ENCODE measurements around the gene SNRPE.
"Not testable (repeated sequence)": the region's sequence is repeated elsewhere in the genome, so short reads cannot be mapped to it uniquely, and the experiment has no call there.

SNRPE gene

DNA sequence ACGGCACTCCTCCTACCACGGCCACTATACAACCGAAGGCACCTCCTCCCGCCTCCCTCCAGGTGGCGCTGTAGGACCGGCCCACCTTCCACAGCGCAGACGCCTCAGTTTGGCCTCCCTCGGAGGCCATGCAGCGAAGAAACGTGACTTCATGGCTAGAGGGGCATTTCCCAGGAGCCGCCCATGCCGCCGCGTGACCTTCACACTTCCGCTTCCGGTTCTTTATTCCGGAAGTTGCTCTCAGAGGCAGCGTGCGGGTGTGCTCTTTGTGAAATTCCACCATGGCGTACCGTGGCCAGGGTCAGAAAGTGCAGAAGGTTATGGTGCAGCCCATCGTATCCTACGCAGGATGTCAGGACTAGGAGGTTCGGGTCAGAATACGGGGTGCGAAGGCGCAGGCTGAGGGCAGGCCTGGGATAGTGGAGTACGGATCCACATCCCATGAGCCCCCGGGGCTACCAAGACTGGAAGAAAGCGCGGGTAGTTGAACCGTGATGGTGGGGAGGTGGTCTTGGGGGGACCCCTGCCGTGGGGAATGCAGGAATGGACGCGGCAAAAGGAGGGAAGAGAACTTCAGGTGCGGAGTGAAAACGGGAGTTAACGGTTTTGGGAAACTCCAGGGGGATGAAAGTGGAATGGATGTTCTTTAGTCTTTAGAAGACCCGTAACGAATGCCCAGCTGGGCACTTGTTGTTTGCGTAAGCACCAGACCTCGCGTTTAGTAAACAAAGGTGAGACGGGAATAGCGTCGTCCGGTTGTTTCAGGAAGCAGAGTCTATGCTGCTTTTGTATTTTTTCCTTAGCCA, at the start of gene SNRPE:
TSS of gene SNRPE (plus strand) at position 221 of the 806 bp plus-strand sequence. CDS start at position 282, 61 bp downstream.
- H3K4me3 ChIP-seq (ENCODE audit: low read depth, low read length) = peak within 1 kb of the TSS; percentile 99
- H3K36me3 ChIP-seq (ENCODE audit: control insufficient read depth, insufficient read depth, low read length) = peaks cover 15% of the 10 kb centered on the region
- H3K27me3 ChIP-seq (ENCODE audit: control insufficient read depth, insufficient read depth, low read length) = no peaks in the 10 kb centered on the region
- H3K9me3 ChIP-seq (ENCODE audit: control insufficient read depth, insufficient read depth, low read length) = no peaks in the 10 kb centered on the region
- peaks cover 4% of the 10 kb centered on the region for H3K4me1 ChIP-seq (ENCODE audit: control insufficient read depth, insufficient read depth, low read length)
- H3K9ac ChIP-seq (ENCODE audit: low read depth, low read length) = peak within 1 kb of the TSS; percentile 98

DNA sequence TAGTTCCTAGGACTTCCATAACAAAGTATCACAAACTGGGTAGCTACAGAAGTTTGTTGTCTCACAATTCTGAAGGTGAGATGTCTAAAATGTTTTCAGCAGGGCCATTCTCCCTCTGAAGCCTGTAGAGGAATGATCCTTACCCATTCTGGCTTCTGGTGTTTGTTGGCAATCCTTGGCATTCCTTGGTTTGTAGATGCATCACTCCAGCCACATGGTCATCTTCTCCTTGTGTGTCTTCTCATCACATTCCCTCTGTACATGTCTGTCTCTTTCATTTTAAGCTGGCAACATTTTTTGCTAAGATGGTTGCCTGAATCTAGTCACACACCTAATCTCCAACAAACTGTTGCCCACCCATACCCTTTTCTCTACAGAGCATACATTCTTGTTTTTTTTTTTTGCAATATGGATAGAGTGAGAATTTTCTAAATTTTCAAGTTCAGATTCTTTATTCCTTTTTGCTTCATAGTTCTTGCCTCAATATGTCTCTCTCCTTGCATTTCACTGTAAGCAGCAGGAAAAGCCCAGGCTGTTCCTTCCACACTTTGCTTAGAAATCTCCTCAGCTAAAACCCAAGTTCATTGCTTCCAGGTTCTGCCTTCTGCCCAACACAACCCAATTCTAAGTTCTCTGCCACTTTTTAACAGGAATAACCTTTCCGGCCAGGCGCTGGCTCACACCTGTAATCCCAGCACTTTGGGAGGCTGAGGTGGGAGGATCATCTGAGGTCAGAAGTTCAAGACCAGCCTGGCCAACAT, 47.6 kb upstream of the SNRPE start:
- no peak overlapping the region for H3K4me3 ChIP-seq (ENCODE audit: low read depth, low read length)
- H3K9me3 ChIP-seq (ENCODE audit: control insufficient read depth, insufficient read depth, low read length) = no peaks in the 10 kb centered on the region
- H3K9ac ChIP-seq (ENCODE audit: low read depth, low read length) = no peak overlapping the region
- H3K27me3 ChIP-seq (ENCODE audit: control insufficient read depth, insufficient read depth, low read length) = no peaks in the 10 kb centered on the region
- no peaks in the 10 kb centered on the region for H3K4me1 ChIP-seq (ENCODE audit: control insufficient read depth, insufficient read depth, low read length)
- H3K36me3 ChIP-seq (ENCODE audit: control insufficient read depth, insufficient read depth, low read length) = no peaks in the 10 kb centered on the region

DNA sequence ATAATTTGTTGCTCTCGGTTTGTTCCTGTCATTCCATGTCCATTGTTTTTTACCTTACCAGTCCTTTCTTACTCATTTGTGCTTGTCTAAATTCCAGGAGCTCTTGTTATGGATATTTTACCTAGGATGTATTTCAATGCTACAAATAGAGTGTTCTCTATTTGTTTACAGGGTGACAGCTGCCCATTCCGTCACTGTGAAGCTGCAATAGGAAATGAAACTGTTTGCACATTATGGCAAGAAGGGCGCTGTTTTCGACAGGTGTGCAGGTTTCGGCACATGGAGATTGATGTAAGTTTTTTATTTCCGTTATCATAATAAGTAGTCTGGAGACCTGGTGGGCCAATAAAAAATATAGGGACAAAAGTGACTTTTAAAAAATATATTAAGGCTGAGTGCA, 43.0 kb upstream of the SNRPE start:
- Histone ChIP-seq H3K4me1 (ENCODE audit: control insufficient read depth, insufficient read depth, low read length) (no peaks in the 10 kb centered on the region), H3K4me3 (ENCODE audit: low read depth, low read length) (no peak overlapping the region), H3K9me3 (ENCODE audit: control insufficient read depth, insufficient read depth, low read length) (no peaks in the 10 kb centered on the region), H3K9ac (ENCODE audit: low read depth, low read length) (no peak overlapping the region), H3K36me3 (ENCODE audit: control insufficient read depth, insufficient read depth, low read length) (peaks cover 21% of the 10 kb centered on the region), H3K27me3 (ENCODE audit: control insufficient read depth, insufficient read depth, low read length) (no peaks in the 10 kb centered on the region)

DNA sequence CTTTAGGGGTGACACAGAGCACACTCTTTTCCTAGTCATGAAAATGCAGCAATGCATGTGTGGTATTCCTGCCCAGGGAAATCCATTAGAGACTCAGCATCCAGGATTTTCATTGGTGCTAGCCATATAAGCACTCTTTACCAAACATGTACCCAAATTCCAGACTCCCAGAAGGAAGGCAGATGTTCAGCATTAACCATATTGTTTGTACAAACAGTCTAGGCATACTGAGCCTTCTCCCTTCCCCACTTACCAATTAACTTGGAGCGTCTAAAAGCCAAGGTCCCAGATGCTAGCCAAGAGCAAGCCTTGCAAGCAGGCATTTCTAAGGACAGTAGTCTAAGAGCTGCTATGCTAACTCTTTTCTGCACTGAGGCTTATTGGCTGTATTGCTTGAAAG, 38.1 kb upstream of the SNRPE start:
- Histone ChIP-seq H3K4me3 (ENCODE audit: low read depth, low read length) (no peak overlapping the region), H3K4me1 (ENCODE audit: control insufficient read depth, insufficient read depth, low read length) (no peaks in the 10 kb centered on the region), H3K36me3 (ENCODE audit: control insufficient read depth, insufficient read depth, low read length) (peaks cover 24% of the 10 kb centered on the region), H3K9me3 (ENCODE audit: control insufficient read depth, insufficient read depth, low read length) (no peaks in the 10 kb centered on the region), H3K9ac (ENCODE audit: low read depth, low read length) (no peak overlapping the region), H3K27me3 (ENCODE audit: control insufficient read depth, insufficient read depth, low read length) (no peaks in the 10 kb centered on the region)

DNA sequence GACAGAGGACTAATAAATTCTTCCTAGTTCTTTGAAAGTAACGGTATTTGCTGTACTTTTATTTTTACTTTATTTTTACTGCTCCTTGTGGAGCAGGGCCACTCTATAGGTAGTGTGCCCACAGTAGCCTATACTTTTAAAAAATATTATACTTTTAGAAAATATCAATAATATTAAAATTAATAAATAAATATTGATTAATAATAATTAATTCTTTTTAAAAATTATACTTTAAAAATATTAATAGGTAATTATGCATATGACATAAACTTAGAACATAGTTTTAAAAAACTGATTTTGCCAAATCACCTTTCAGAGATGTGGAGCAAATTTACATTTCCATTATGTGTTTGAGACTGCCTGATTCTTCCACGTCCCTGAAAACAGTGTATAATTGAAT, 35.2 kb upstream of the SNRPE start:
- H3K9me3 ChIP-seq (ENCODE audit: control insufficient read depth, insufficient read depth, low read length) = no peaks in the 10 kb centered on the region
- no peaks in the 10 kb centered on the region for H3K27me3 ChIP-seq (ENCODE audit: control insufficient read depth, insufficient read depth, low read length)
- no peak overlapping the region for H3K4me3 ChIP-seq (ENCODE audit: low read depth, low read length)
- H3K9ac ChIP-seq (ENCODE audit: low read depth, low read length) = no peak overlapping the region
- peaks cover 30% of the 10 kb centered on the region for H3K36me3 ChIP-seq (ENCODE audit: control insufficient read depth, insufficient read depth, low read length)
- H3K4me1 ChIP-seq (ENCODE audit: control insufficient read depth, insufficient read depth, low read length) = no peaks in the 10 kb centered on the region

DNA sequence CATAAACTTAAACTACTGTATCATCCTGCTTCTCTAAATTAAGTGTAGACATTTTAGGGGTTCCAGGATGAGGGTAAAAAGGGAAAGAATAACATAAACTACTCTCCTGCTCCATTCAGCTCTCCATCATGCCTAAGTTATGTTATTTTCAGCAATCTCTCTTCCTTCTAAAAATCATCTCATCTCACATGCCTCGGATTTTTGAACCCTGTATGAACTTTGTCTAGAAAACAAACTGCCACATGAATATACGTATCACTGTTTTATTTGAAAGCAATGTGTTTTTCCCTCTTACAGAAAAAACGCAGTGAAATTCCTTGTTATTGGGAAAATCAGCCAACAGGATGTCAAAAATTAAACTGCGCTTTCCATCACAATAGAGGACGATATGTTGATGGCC, 33.4 kb upstream of the SNRPE start:
- H3K9ac ChIP-seq (ENCODE audit: low read depth, low read length) = no peak overlapping the region
- peaks cover 31% of the 10 kb centered on the region for H3K36me3 ChIP-seq (ENCODE audit: control insufficient read depth, insufficient read depth, low read length)
- no peak overlapping the region for H3K4me3 ChIP-seq (ENCODE audit: low read depth, low read length)
- no peaks in the 10 kb centered on the region for H3K9me3 ChIP-seq (ENCODE audit: control insufficient read depth, insufficient read depth, low read length)
- no peaks in the 10 kb centered on the region for H3K4me1 ChIP-seq (ENCODE audit: control insufficient read depth, insufficient read depth, low read length)
- H3K27me3 ChIP-seq (ENCODE audit: control insufficient read depth, insufficient read depth, low read length) = no peaks in the 10 kb centered on the region

DNA sequence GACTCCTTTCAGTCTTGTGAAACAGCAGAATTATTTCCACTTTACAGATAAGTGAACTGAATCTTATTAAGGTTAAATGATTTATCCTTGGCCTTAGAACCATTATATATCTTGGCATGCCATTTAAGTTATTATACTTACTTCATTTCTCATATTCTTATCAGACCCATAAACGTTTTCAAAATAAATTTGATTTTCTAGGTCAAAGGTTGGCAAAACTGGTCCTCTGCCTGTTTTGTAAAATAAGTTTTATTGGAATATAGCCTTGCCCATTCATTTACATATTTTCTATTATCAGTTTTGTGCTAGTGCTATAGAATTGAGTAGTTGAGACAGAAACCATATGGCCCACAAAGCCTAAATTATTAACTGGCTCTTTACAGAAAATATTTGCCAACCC, 32.9 kb upstream of the SNRPE start:
- Histone ChIP-seq H3K27me3 (ENCODE audit: control insufficient read depth, insufficient read depth, low read length) (no peaks in the 10 kb centered on the region), H3K4me1 (ENCODE audit: control insufficient read depth, insufficient read depth, low read length) (no peaks in the 10 kb centered on the region), H3K4me3 (ENCODE audit: low read depth, low read length) (no peak overlapping the region), H3K36me3 (ENCODE audit: control insufficient read depth, insufficient read depth, low read length) (peaks cover 31% of the 10 kb centered on the region), H3K9ac (ENCODE audit: low read depth, low read length) (no peak overlapping the region), H3K9me3 (ENCODE audit: control insufficient read depth, insufficient read depth, low read length) (no peaks in the 10 kb centered on the region)

DNA sequence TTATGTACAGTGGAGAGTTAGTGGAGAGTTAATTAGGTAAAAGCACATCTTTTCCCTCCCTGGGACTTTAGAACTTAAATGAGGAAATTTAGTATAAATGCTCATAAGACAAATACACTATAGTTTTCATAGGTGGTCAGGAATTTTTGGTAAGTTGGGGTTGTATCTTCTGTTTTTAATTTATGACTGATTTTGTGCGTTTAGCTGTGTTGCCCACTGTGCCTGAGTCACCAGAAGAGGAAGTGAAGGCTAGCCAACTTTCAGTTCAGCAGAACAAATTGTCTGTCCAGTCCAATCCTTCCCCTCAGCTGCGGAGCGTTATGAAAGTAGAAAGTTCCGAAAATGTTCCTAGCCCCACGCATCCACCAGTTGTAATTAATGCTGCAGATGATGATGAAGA, 32.2 kb upstream of the SNRPE start:
- not testable (repeated sequence) for H3K27me3 ChIP-seq (ENCODE audit: control insufficient read depth, insufficient read depth, low read length); H3K4me1 ChIP-seq (ENCODE audit: control insufficient read depth, insufficient read depth, low read length); H3K9ac ChIP-seq (ENCODE audit: low read depth, low read length); H3K9me3 ChIP-seq (ENCODE audit: control insufficient read depth, insufficient read depth, low read length); H3K4me3 ChIP-seq (ENCODE audit: low read depth, low read length)
- H3K36me3 ChIP-seq (ENCODE audit: control insufficient read depth, insufficient read depth, low read length) = peaks cover 31% of the 10 kb centered on the region

DNA sequence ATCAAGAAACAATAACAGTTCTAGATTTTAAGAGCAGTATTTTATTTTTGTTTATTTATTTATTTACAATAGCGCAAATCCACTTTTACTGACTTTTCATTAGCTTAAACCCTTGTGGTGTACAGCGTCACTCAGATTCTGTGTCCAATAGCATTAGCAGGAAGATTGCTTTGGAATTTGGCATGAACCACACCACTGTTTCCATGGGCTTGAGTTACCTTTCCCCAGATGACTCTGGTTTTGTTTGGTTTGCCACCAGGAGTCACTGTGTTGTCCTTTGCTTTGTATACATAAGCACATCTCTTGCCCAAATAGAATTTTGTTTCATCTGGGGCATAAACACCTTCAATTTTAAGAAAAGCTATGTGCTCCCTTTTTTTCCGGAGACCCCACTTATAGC, 25.9 kb upstream of the SNRPE start:
- no peaks in the 10 kb centered on the region for H3K4me1 ChIP-seq (ENCODE audit: control insufficient read depth, insufficient read depth, low read length)
- no peaks in the 10 kb centered on the region for H3K27me3 ChIP-seq (ENCODE audit: control insufficient read depth, insufficient read depth, low read length)
- H3K4me3 ChIP-seq (ENCODE audit: low read depth, low read length) = no peak overlapping the region
- H3K9ac ChIP-seq (ENCODE audit: low read depth, low read length) = no peak overlapping the region
- no peaks in the 10 kb centered on the region for H3K9me3 ChIP-seq (ENCODE audit: control insufficient read depth, insufficient read depth, low read length)
- peaks cover 42% of the 10 kb centered on the region for H3K36me3 ChIP-seq (ENCODE audit: control insufficient read depth, insufficient read depth, low read length)

DNA sequence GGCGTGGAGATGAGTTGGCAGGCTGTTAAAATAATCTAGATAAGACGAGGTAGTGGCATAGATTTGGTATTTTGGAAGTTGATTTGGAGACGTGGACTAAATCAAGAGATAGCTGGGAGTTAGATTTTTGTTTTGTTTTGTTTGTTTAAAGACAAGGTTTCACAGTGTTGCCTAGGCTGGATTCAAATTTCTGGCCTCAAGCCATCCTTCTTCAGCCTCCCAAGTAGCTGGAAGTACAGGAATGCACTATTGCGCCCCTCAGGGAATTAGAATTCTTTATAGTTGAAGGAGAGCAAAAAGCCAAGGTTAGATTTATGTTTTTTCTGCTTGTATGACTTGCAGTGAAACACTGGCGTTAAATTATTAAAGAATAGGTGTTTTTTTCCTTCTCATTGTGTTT, 22.3 kb upstream of the SNRPE start:
- H3K4me1 ChIP-seq (ENCODE audit: control insufficient read depth, insufficient read depth, low read length) = no peaks in the 10 kb centered on the region
- peaks cover 31% of the 10 kb centered on the region for H3K36me3 ChIP-seq (ENCODE audit: control insufficient read depth, insufficient read depth, low read length)
- no peak overlapping the region for H3K9ac ChIP-seq (ENCODE audit: low read depth, low read length)
- no peaks in the 10 kb centered on the region for H3K27me3 ChIP-seq (ENCODE audit: control insufficient read depth, insufficient read depth, low read length)
- no peaks in the 10 kb centered on the region for H3K9me3 ChIP-seq (ENCODE audit: control insufficient read depth, insufficient read depth, low read length)
- no peak overlapping the region for H3K4me3 ChIP-seq (ENCODE audit: low read depth, low read length)

DNA sequence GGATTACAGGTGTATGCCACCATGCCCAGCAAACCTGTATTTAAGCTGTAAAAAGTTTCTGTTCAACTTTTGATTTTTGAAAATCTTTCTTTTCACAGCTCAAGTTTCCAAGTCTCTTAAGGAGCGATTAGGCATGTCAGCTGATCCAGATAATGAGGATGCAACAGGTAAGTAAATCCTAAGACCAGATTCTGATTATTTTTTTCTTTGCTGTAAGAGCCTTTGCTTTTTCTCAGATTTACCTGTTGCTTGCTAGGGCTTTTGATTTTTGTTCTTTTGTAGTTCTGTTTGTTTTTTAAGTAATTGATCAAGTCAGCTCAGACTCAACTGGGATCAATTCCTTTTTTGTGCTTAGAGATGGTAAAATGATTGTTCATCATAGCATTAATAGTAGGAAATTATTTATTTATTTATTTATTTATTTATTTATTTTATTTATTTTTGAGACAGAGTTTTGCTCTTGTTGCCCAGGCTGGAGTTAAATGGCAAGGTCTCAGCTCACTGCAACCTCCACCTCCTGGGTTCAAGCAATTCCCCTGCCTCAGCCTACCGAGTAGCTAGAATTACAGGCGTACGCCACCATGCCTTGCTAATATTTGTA, 21.1 kb upstream of the SNRPE start:
- Histone ChIP-seq H3K27me3 (ENCODE audit: control insufficient read depth, insufficient read depth, low read length) (no peaks in the 10 kb centered on the region), H3K9ac (ENCODE audit: low read depth, low read length) (no peak overlapping the region), H3K4me3 (ENCODE audit: low read depth, low read length) (no peak overlapping the region), H3K36me3 (ENCODE audit: control insufficient read depth, insufficient read depth, low read length) (peaks cover 34% of the 10 kb centered on the region), H3K9me3 (ENCODE audit: control insufficient read depth, insufficient read depth, low read length) (no peaks in the 10 kb centered on the region), H3K4me1 (ENCODE audit: control insufficient read depth, insufficient read depth, low read length) (no peaks in the 10 kb centered on the region)

DNA sequence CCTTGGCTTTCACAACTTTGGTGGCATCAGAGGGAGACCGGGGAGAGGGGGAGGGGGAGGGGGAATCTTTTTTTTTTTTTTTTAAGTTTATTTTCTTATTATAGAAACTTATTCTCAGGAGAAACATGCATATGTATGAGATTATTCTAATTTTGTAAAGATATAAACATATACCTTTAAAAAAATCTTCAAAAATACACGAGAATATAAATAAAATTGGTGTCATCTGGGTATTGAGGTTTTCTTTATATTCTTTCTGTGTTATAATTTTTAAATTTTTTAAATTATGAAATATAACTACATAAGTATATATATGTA, 18.9 kb upstream of the SNRPE start:
- H3K27me3 ChIP-seq (ENCODE audit: control insufficient read depth, insufficient read depth, low read length) = no peaks in the 10 kb centered on the region
- no peak overlapping the region for H3K4me3 ChIP-seq (ENCODE audit: low read depth, low read length)
- no peaks in the 10 kb centered on the region for H3K9me3 ChIP-seq (ENCODE audit: control insufficient read depth, insufficient read depth, low read length)
- no peak overlapping the region for H3K9ac ChIP-seq (ENCODE audit: low read depth, low read length)
- H3K36me3 ChIP-seq (ENCODE audit: control insufficient read depth, insufficient read depth, low read length) = peaks cover 34% of the 10 kb centered on the region
- H3K4me1 ChIP-seq (ENCODE audit: control insufficient read depth, insufficient read depth, low read length) = no peaks in the 10 kb centered on the region

Measured in iPS-15b (cell line).